DOHH2 (cell line): ENCODE data around the gene CUL9.

Source experiments
- H3F3A ChIP-seq: fragments of 200-600 bp; sonication (generic), shearing (Covaris generic); 2 replicates; pipeline ENCODE4 v1.6.0; 2016; ENCODE audit warnings: antibody characterized with exemption, mild to moderate bottlenecking; ENCODE audit not compliant: control insufficient read depth, insufficient read depth
- H3K27ac ChIP-seq: fragments of 200-600 bp; sonication (generic); 2 replicates; pipeline ENCODE4 v1.5.1; 2014; ENCODE audit warnings: low read depth, mild to moderate bottlenecking, low read length, moderate library complexity
- H3K27me3 ChIP-seq: fragments of 200-600 bp; sonication (generic); 2 replicates; pipeline ENCODE4 v1.6.1; 2014; ENCODE audit warnings: mild to moderate bottlenecking, low read length, mixed read lengths; ENCODE audit not compliant: control insufficient read depth
- H3K36me3 ChIP-seq: fragments of 200-600 bp; sonication (generic); 2 replicates; pipeline ENCODE4 v1.6.1; 2014; ENCODE audit warnings: mild to moderate bottlenecking, low read length, moderate library complexity, mixed read lengths; ENCODE audit not compliant: control insufficient read depth
- H3K4me1 ChIP-seq: fragments of 200-600 bp; sonication (generic); 2 replicates; pipeline ENCODE4 v1.6.1; 2014; ENCODE audit warnings: mild to moderate bottlenecking, low read length, mixed read lengths; ENCODE audit not compliant: control insufficient read depth
- H3K4me2 ChIP-seq: fragments of 200-600 bp; sonication (generic); 2 replicates; pipeline ENCODE4 v1.6.0; 2014; ENCODE audit warnings: mild to moderate bottlenecking, low read length, moderate library complexity
- H3K4me3 ChIP-seq: fragments of 200-600 bp; sonication (generic); 2 replicates; pipeline ENCODE4 v1.5.1; 2014; ENCODE audit warnings: mild to moderate bottlenecking, low read length, mixed read lengths
- H3K79me2 ChIP-seq: fragments of 200-600 bp; sonication (generic); 2 replicates; pipeline ENCODE4 v1.6.1; 2014; ENCODE audit warnings: mild to moderate bottlenecking, low read length, mixed read lengths; ENCODE audit not compliant: control insufficient read depth
- H3K9me2 ChIP-seq: fragments of 200-600 bp; sonication (generic); replicated peaks from 2 replicates; pipeline ENCODE4 v1.6.1; 2014; ENCODE audit warnings: mild to moderate bottlenecking, low read length, mixed read lengths; ENCODE audit not compliant: control insufficient read depth
- H3K9me3 ChIP-seq: fragments of 200-600 bp; sonication (generic); 2 replicates; pipeline ENCODE4 v1.6.1; 2014; ENCODE audit warnings: antibody characterized with exemption, low read length, mixed read lengths; ENCODE audit not compliant: control insufficient read depth, insufficient read depth
- H4K20me1 ChIP-seq: fragments of 200-600 bp; sonication (generic); 2 replicates; pipeline ENCODE4 v1.6.0; 2014; ENCODE audit warnings: low read depth, mild to moderate bottlenecking, antibody characterized with exemption, low read length, moderate library complexity; ENCODE audit not compliant: control insufficient read depth, insufficient read depth
- EZH2phosphoT487 ChIP-seq: fragments of 200-600 bp; sonication (generic); IDR thresholded peaks from 2 replicates; pipeline ENCODE4 v1.6.1; 2017; ENCODE audit warnings: borderline replicate concordance, mild to moderate bottlenecking, antibody characterized with exemption, low read length, moderate library complexity, mixed read lengths
- TF ChIP-seq, protein P1 (sequence below): fragments of 200-600 bp; sonication (generic); IDR thresholded peaks from one replicate; pipeline ENCODE4 v1.5.1; 2014; ENCODE audit warnings: antibody characterized with exemption, mild to moderate bottlenecking, low read depth, low read length; ENCODE audit not compliant: poor library complexity, severe bottlenecking

CUL9 gene

DNA sequence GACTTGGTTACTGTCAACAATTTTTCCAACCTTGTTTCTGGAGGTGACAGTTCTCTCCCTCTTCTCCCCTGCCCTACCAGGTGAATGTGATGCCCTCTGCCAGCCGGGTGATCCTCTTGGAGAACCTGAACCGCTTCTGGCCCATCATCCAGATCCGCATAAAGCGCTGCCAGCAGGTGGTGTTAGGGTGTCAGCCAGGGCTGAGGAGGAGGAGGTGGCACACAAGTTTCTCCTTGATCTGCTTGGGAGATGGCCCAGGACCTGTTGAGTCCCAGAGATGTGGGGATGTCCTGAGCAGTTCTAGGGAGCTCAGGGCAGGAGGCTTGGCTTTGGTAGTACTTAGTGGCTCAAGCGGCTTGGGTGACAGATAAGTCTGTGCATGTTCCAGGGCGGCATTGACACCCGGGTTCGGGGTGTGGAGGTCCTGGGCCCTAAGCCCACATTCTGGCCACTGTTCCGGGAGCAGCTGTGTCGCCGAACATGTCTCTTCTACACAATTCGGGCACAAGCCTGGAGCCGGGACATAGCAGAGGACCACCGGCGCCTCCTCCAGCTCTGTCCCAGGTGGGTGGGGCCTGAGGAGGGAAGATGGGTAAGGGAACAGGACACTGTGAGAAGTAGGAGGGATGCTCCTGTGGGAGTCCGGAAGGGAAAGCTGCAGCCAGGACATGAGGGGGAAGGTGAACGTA lies 21.2 kb downstream of the CUL9 start:
- TF ChIP-seq, protein P1, sequence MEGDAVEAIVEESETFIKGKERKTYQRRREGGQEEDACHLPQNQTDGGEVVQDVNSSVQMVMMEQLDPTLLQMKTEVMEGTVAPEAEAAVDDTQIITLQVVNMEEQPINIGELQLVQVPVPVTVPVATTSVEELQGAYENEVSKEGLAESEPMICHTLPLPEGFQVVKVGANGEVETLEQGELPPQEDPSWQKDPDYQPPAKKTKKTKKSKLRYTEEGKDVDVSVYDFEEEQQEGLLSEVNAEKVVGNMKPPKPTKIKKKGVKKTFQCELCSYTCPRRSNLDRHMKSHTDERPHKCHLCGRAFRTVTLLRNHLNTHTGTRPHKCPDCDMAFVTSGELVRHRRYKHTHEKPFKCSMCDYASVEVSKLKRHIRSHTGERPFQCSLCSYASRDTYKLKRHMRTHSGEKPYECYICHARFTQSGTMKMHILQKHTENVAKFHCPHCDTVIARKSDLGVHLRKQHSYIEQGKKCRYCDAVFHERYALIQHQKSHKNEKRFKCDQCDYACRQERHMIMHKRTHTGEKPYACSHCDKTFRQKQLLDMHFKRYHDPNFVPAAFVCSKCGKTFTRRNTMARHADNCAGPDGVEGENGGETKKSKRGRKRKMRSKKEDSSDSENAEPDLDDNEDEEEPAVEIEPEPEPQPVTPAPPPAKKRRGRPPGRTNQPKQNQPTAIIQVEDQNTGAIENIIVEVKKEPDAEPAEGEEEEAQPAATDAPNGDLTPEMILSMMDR: no peak
- no peak for TF ChIP-seq EZH2phosphoT487

GRCh38 chr6:43203718-43204095 lies 21.7 kb downstream of the CUL9 start:
- no peaks in the 10 kb centered on the region for H3K27me3 ChIP-seq
- H3F3A ChIP-seq: no peaks in the 10 kb centered on the region
- TF ChIP-seq EZH2phosphoT487: no peak
- TF ChIP-seq, protein P1: no peak
- H3K4me2 ChIP-seq: no peak overlapping the region
- H4K20me1 ChIP-seq: no peaks in the 10 kb centered on the region; the same call in 1 of the 2 replicates
- peaks cover 17% of the 10 kb centered on the region for H3K36me3 ChIP-seq
- H3K27ac ChIP-seq: no peak overlapping the region
- H3K4me3 ChIP-seq: no peak overlapping the region
- H3K9me2 ChIP-seq: no peaks in the 10 kb centered on the region
- H3K4me1 ChIP-seq: no peaks in the 10 kb centered on the region
- no peaks in the 10 kb centered on the region for H3K9me3 ChIP-seq
- H3K79me2 ChIP-seq: no peaks in the 10 kb centered on the region

More for the DNA sequence above, 21.2 kb downstream of the CUL9 start:
- Histone ChIP-seq H3K9me3 (no peaks in the 10 kb centered on the region), H4K20me1 (no peaks in the 10 kb centered on the region; the same call in 1 of the 2 replicates), H3K4me3 (no peak overlapping the region), H3K27ac (no peak overlapping the region), H3F3A (no peaks in the 10 kb centered on the region), H3K9me2 (no peaks in the 10 kb centered on the region), H3K27me3 (no peaks in the 10 kb centered on the region), H3K36me3 (peaks cover 20% of the 10 kb centered on the region), H3K79me2 (no peaks in the 10 kb centered on the region), H3K4me1 (no peaks in the 10 kb centered on the region), H3K4me2 (no peak overlapping the region)

DNA sequence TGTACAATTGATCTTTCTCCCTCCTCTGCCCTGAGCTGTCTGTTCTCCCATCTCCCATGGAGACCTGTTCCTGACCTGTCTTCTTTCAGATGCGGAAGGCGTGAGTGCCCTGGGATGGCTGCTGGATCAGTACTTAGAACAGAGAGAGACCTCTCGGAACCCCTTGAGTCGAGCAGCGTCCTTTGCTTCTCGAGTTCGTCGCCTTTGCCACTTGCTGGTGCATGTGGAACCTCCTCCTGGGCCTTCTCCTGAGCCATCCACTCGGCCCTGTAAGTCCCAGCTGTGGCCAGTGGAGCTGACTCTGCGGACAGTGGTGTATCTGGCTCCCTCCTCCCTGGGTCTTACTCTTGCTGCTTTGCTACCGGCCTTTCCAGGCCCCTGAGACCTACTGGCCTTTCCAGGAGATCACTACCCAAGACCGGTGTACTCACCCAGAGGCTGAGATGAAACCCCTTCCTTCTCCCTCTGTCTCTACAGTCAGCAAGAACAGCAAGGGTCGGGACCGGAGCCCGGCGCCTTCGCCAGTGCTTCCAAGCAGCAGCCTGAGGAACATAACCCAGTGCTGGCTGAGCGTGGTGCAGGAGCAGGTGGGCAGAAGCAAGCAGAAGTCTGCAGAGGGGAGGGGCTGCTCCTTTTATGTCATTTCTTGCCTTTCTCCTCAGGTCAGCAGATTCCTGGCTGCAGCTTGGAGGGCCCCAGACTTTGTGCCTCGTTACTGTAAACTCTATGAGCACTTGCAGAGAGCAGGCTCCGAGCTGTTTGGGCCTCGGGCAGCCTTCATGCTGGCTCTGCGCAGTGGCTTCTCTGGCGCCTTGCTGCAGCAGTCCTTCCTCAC lies 22.5 kb downstream of the CUL9 start:
- no peaks in the 10 kb centered on the region for H3K9me2 ChIP-seq
- no peaks in the 10 kb centered on the region for H3K4me1 ChIP-seq
- H3F3A ChIP-seq: no peaks in the 10 kb centered on the region
- H3K27ac ChIP-seq: no peak overlapping the region
- TF ChIP-seq, protein P1: no peak
- no peak for TF ChIP-seq EZH2phosphoT487
- H3K36me3 ChIP-seq: peaks cover 17% of the 10 kb centered on the region
- no peaks in the 10 kb centered on the region for H3K9me3 ChIP-seq
- H4K20me1 ChIP-seq: no peaks in the 10 kb centered on the region; the same call in 1 of the 2 replicates
- H3K27me3 ChIP-seq: no peaks in the 10 kb centered on the region
- H3K79me2 ChIP-seq: no peaks in the 10 kb centered on the region
- H3K4me3 ChIP-seq: no peak overlapping the region
- no peak overlapping the region for H3K4me2 ChIP-seq
